ENCODE measurements around the gene MOGAT3.

DNA sequence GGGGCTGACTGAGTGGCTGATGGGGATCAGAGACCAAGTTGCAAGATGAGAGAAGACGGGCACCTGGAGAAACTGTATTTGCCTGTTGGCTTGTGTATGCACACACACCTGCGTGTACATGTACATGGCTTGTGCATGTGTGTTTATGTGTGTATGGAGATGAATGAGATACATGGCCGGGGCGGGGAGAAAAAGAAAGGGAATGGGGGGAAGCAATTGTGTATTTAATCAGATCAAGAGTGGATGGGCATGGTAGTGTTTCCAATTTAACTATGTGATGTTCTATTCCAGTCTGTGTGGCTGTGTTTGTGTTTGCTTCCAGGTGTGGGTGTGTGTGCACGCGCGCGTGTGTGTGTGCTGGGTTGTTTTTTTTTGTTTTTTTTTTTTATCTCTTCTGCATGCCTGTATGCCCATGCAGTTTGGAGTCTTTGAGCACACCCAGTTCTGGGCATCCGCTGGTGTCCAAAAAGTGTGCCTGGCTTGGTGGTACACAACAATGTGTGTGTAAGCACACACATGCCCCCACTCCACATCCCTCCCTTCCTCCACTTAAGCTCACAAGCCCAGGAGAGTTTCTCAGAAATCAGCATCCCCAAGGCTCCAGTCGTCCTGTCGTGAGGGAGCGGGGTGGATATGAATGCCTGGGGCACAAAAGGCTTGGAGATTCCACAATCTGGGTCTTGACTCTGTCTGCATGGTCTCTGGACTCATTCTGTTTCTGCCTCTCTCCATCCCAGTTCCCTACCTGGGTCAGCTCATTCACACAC is 33.0 kb downstream of the MOGAT3 start:
- no peak for TF ChIP-seq GATA3 (IDR thresholded peaks at IDR 0.05; ENCODE audit: low read depth, low read length)
- peak; percentile 59 for TF ChIP-seq GATA2 (IDR thresholded peaks at IDR 0.05; ENCODE audit: low read depth, low read length)

Data from SH-SY5Y (cell line).